ENCODE data around the gene POU6F1.
"Not testable (repeated sequence)": the region's sequence is repeated elsewhere in the genome, so short reads cannot be mapped to it uniquely, and the experiment has no call there.

Gene POU6F1, protein sequence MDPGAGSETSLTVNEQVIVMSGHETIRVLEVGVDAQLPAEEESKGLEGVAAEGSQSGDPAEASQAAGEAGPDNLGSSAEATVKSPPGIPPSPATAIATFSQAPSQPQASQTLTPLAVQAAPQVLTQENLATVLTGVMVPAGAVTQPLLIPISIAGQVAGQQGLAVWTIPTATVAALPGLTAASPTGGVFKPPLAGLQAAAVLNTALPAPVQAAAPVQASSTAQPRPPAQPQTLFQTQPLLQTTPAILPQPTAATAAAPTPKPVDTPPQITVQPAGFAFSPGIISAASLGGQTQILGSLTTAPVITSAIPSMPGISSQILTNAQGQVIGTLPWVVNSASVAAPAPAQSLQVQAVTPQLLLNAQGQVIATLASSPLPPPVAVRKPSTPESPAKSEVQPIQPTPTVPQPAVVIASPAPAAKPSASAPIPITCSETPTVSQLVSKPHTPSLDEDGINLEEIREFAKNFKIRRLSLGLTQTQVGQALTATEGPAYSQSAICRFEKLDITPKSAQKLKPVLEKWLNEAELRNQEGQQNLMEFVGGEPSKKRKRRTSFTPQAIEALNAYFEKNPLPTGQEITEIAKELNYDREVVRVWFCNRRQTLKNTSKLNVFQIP

DNA sequence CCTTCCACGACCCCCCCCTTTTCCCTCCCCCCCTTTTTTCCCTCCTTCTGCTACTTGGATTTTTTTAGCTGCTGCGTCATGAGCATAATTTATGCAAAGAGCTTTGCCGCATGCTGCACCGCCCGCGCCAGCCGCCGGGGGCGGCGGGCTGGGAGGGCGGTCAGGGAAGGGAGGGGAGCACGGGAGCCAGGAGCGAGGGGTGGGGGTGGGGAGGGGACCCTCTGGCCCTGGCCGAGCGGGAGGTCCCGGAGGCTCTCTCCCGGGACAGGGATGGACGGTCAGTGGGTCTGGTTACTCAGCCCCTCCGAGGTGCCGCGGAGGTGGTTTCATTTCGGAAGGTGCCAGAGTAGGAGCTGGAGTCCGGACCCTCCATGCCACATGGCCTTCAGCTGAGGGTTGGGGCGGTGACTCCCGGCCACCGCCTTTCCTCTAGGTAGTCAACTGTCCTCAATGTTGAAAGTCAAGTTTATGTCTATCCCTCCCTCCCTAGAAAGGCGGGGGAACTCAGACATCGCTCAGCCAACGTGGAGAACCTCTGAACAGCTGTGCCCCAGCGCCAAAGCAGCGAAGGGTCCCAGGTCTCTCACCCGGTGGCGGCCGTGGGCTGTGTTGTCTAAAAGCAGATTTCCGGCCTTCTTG is at the start of gene POU6F1:
Gene POU6F1, minus strand, starts transcription at position 95 of the 639 bp plus-strand sequence. CDS start 11,226 bp downstream, outside the sequence.
- TF ChIP-seq CTCF (IDR thresholded peaks at IDR 0.05; ENCODE audit: control insufficient read depth, extremely low read depth, insufficient read depth), result no peak
- no peak within 1 kb of the TSS for H3K4me3 ChIP-seq (ENCODE audit: low read depth, low read length)

DNA sequence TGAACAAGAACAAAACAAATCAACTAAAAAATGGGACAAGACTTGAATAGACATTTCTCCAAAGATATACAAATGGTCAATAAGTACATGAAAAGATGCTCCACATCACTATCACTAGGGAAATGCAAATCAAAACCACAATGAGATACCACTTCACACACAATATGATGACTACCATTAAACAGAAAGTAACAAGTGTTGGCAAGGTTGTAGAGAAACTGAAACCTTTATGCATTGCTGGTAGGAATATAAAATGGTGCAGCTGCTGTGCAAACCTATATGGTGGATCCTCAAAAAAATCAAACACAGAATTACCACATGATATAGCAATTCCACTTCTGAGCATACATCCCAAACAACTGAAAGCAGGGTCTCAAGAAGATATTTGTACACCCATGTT is 47.2 kb upstream of the POU6F1 start:
- no peak for TF ChIP-seq CTCF (IDR thresholded peaks at IDR 0.05; ENCODE audit: control insufficient read depth, extremely low read depth, insufficient read depth)
- DNase-seq (ENCODE audit: low read depth), result no peak
- H3K4me3 ChIP-seq (ENCODE audit: low read depth, low read length), result no peak overlapping the region

More for the DNA sequence above, at the start of gene POU6F1:
- DNase-seq (ENCODE audit: low read depth), result no peak

GRCh38 chr12:51264297-51264696 is 46.4 kb upstream of the POU6F1 start:
- no peak for TF ChIP-seq CTCF (IDR thresholded peaks at IDR 0.05; ENCODE audit: control insufficient read depth, extremely low read depth, insufficient read depth)
- no peak for DNase-seq (ENCODE audit: low read depth)
- H3K4me3 ChIP-seq (ENCODE audit: low read depth, low read length), result no peak overlapping the region

GRCh38 chr12:51263341-51263740 is 45.5 kb upstream of the POU6F1 start:
- H3K4me3 ChIP-seq (ENCODE audit: low read depth, low read length), result no peak overlapping the region
- no peak for TF ChIP-seq CTCF (IDR thresholded peaks at IDR 0.05; ENCODE audit: control insufficient read depth, extremely low read depth, insufficient read depth)
- no peak for DNase-seq (ENCODE audit: low read depth)

DNA sequence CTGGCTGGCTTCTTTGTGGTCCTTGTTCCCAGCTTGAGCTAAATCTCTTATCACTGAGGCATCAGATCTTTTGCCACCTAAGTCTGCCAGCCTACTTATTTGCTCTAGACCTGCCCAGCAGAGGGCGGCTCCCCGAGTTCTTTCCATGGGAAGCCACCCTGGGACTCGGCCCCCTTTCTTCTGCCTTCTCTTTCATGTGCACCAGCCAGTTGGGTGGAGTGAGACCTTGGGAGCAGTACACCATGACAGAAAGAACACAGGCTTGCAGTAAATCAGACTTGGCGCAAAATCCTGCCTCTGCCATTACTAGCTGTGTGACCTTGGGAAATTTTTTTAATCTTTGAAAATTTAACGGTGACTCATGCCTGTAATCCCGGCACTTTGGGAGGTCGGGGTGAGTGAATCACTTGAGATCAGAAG is 44.9 kb upstream of the POU6F1 start:
- TF ChIP-seq CTCF (IDR thresholded peaks at IDR 0.05; ENCODE audit: control insufficient read depth, extremely low read depth, insufficient read depth), result peak; percentile 30
- DNase-seq (ENCODE audit: low read depth), result no peak
- H3K4me3 ChIP-seq (ENCODE audit: low read depth, low read length), result no peak overlapping the region

- DNase-seq (ENCODE audit: low read depth); H3K4me3 ChIP-seq (ENCODE audit: low read depth, low read length): not testable (repeated sequence)
Measured at GRCh38 chr12:51259600-51259999, 41.7 kb upstream of the POU6F1 start.

- no peak for TF ChIP-seq CTCF (IDR thresholded peaks at IDR 0.05; ENCODE audit: control insufficient read depth, extremely low read depth, insufficient read depth)
- DNase-seq (ENCODE audit: low read depth), result no peak
- H3K4me3 ChIP-seq (ENCODE audit: low read depth, low read length), result no peak overlapping the region
Measured at GRCh38 chr12:51254536-51254935, 36.7 kb upstream of the POU6F1 start.

All from LNCaP clone FGC (cell line).